Activated CD8-positive, alpha-beta T cell treated with anti-CD3 and anti-CD28 coated beads for 36 hours (primary cell): ENCODE measurements around the gene UMAD1. TPM values are rescaled to one million over a fixed set of nuclear protein-coding genes. Genes with fewer than 3 reads are reported as not detected.

Source experiments
- ATAC-seq: fragments of 200-7000 bp; cut with Tn5 transposase; one replicate; pipeline ENCODE4 v1.10.0; 2021; ENCODE audit warnings: mild to moderate bottlenecking, moderate library complexity
- CTCF ChIA-PET: fragments of 350-600 bp; sonication (Branson Sonifier 250); formaldehyde crosslinking; loops from one replicate; lab custom pipeline; 2021; ENCODE audit warnings: antibody characterized with exemption; lab: Charles Lee
- POLR2A ChIA-PET: fragments of 350-600 bp; sonication (Branson Sonifier 250); formaldehyde crosslinking; loops from one replicate; lab custom pipeline; 2021; ENCODE audit warnings: antibody characterized with exemption; lab: Charles Lee
- DNase-seq: peaks from one replicate; pipeline ENCODE4 v3.0.0-alpha.2; 2020
- H3K27ac Mint-ChIP-seq: one replicate; pipeline ENCODE4 v1.8.0; 2021; ENCODE audit warnings: mild to moderate bottlenecking, mixed read lengths
- H3K27me3 Mint-ChIP-seq: one replicate; pipeline ENCODE4 v1.8.0; 2021; ENCODE audit warnings: mixed read lengths
- H3K36me3 Mint-ChIP-seq: one replicate; pipeline ENCODE4 v1.8.0; 2021; ENCODE audit warnings: low read depth, mixed read lengths
- H3K4me1 Mint-ChIP-seq: one replicate; pipeline ENCODE4 v1.8.0; 2021; ENCODE audit warnings: low read depth, mixed read lengths
- H3K4me3 Mint-ChIP-seq: one replicate; pipeline ENCODE4 v1.8.0; 2021; ENCODE audit warnings: mild to moderate bottlenecking, moderate library complexity, mixed read lengths
- H3K9me3 Mint-ChIP-seq: one replicate; pipeline ENCODE4 v1.8.0; 2021; ENCODE audit warnings: mixed read lengths
- intact Hi-C: fragments of 100-400 bp; cut with micrococcal nuclease; formaldehyde crosslinking; loops from one replicate; pipeline ENCODE4 v1.10.0; 2022
- total RNA-seq, 2 experiments: library from RNA; stranded (reverse); gene quantifications; one replicate each; pipeline ENCODE4 v1.2.3, GENCODE V29; 2021
- TF ChIP-seq, protein P1 (sequence below): fragments of 200-600 bp; IDR thresholded peaks from one replicate; pipeline ENCODE4 v1.8.0; 2022; ENCODE audit warnings: antibody characterized with exemption, mild to moderate bottlenecking

The UMAD1 gene
- total RNA-seq, 2 experiments from 2014 or later: 10.1 to 11.1 TPM

DNA sequence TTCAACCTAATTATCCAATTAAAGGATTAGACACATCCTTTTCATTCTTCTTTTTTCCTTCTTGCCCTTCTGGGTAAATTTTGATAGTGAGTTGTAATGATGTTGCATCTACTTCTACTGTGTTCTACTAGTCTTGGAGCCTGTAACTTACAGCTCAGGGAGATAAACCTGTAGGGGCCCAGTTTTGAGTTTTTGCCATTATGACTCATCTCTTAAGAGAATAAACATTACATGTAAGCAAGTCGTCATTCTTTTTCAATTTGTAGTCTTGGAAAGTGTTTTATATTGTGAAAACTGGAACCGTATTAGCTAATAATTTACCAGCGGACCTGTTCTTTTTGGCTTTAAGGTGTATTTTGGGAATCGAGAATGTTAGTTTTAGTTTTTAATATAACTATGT is 167.6 kb downstream of the UMAD1 start:
- H3K9me3 Mint-ChIP-seq: no peaks in the 10 kb centered on the region
- intact Hi-C loops: no loop called here
- H3K27me3 Mint-ChIP-seq: no peaks in the 10 kb centered on the region
- ChIA-PET POLR2A (no interaction called here), CTCF (no interaction called here)
- H3K27ac Mint-ChIP-seq: no peak overlapping the region
- H3K36me3 Mint-ChIP-seq: peaks cover 7% of the 10 kb centered on the region
- H3K4me1 Mint-ChIP-seq: no peaks in the 10 kb centered on the region
- no peak for DNase-seq
- TF ChIP-seq, protein P1, sequence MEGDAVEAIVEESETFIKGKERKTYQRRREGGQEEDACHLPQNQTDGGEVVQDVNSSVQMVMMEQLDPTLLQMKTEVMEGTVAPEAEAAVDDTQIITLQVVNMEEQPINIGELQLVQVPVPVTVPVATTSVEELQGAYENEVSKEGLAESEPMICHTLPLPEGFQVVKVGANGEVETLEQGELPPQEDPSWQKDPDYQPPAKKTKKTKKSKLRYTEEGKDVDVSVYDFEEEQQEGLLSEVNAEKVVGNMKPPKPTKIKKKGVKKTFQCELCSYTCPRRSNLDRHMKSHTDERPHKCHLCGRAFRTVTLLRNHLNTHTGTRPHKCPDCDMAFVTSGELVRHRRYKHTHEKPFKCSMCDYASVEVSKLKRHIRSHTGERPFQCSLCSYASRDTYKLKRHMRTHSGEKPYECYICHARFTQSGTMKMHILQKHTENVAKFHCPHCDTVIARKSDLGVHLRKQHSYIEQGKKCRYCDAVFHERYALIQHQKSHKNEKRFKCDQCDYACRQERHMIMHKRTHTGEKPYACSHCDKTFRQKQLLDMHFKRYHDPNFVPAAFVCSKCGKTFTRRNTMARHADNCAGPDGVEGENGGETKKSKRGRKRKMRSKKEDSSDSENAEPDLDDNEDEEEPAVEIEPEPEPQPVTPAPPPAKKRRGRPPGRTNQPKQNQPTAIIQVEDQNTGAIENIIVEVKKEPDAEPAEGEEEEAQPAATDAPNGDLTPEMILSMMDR: no peak
- no peak overlapping the region for H3K4me3 Mint-ChIP-seq
- ATAC-seq: no peak

DNA sequence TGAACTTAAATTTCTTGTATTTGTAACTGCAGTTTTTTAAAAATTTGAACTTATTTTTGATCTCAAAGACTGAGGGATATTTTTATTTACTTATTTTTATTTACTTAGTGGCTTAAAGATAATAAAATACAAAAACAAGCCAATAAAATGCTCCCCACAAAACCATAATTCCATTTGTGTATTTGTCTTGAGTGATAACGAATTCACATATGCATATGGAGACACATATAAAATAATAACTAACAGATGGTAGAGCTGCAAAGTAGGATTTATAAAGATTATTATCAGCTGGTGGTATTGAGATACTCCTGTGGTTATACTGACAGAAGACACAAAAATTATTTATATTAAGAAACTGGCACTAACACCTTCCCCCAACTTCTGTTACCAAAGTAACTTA is 168.1 kb downstream of the UMAD1 start:
- CTCF ChIA-PET: no interaction called here
- no peaks in the 10 kb centered on the region for H3K4me1 Mint-ChIP-seq
- intact Hi-C loops: no loop called here
- POLR2A ChIA-PET: no interaction called here
- H3K36me3 Mint-ChIP-seq: peaks cover 9% of the 10 kb centered on the region
- DNase-seq (no peak), ATAC-seq (no peak)
- H3K27me3 Mint-ChIP-seq: no peaks in the 10 kb centered on the region
- no peaks in the 10 kb centered on the region for H3K9me3 Mint-ChIP-seq
- no peak overlapping the region for H3K27ac Mint-ChIP-seq
- TF ChIP-seq, protein P1: no peak
- no peak overlapping the region for H3K4me3 Mint-ChIP-seq

DNA sequence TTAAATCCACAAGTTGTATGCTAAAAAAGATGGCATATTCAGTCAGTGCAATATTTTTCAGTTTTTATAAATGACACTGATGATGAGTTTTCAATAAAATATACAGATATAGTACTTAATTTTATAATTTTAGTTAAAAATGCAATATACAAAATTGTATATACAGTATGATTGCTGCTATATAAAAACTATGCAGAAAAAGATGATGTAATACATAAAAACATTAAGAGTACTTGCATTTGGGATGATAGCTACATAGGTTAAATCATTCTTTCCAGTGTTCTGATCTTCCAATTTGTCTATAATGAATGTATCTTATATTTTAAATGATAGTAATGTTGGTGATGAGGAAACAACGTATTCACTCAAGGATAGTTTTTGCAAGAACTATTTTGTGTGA is 169.8 kb downstream of the UMAD1 start:
- ChIA-PET POLR2A (no interaction called here), CTCF (no interaction called here)
- Mint-ChIP-seq H3K27me3 (no peaks in the 10 kb centered on the region), H3K4me3 (no peak overlapping the region), H3K36me3 (peaks cover 11% of the 10 kb centered on the region), H3K9me3 (no peaks in the 10 kb centered on the region), H3K27ac (no peak overlapping the region), H3K4me1 (peaks cover 3% of the 10 kb centered on the region)
- TF ChIP-seq, protein P1: no peak
- intact Hi-C loops: no loop called here
- ATAC-seq (no peak), DNase-seq (no peak)

DNA sequence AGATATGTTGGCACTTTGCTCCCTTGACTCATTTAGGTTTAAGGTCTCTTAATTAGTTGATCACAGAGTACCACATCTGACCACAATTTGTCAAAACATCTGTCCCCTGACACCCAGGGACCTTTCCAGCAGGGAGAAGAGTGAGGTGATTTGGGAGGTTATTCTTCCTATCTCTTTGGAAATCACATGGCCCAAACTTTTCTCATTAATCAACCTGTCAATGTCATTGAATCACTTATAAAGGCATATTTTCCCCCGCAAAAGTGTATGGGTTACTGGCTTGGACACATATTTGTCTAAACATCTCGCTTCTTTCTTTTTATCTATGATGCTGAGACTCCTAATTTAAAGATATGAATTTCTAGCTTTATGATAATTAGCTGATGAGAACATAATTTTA is 170.3 kb downstream of the UMAD1 start:
- Mint-ChIP-seq H3K4me1 (peaks cover 7% of the 10 kb centered on the region), H3K27me3 (no peaks in the 10 kb centered on the region), H3K27ac (no peak overlapping the region), H3K36me3 (peaks cover 11% of the 10 kb centered on the region), H3K4me3 (no peak overlapping the region), H3K9me3 (no peaks in the 10 kb centered on the region)
- TF ChIP-seq, protein P1: no peak
- CTCF ChIA-PET: no interaction called here
- ATAC-seq (no peak), DNase-seq (no peak)
- POLR2A ChIA-PET: no interaction called here
- intact Hi-C loops: no loop called here

DNA sequence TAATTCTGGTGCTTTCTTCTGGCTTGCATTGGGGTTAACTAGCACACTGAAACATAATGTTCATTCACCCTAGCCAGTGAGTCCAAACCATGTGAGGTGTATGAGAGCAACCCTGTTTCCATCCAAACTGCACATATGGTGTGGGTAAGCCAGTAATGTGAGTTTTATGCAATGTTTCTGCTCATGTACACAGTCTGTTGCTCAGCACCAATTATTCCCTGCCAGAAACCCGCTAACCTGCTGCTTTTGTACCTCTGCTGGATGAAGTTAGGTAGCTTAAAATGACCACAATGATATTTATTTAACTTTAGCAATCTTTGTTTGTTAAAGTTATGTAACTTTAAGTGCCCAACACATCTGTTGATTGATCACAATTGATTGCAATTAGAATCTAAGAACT is 171.6 kb downstream of the UMAD1 start:
- TF ChIP-seq, protein P1: no peak
- no peak for ATAC-seq
- Mint-ChIP-seq H3K36me3 (peaks cover 11% of the 10 kb centered on the region), H3K27ac (no peak overlapping the region), H3K9me3 (no peaks in the 10 kb centered on the region), H3K27me3 (no peaks in the 10 kb centered on the region), H3K4me1 (peaks cover 20% of the 10 kb centered on the region), H3K4me3 (no peak overlapping the region)
- ChIA-PET CTCF (no interaction called here), POLR2A (no interaction called here)
- no peak for DNase-seq
- intact Hi-C loops: no loop called here
